Subcutaneous abdominal adipose tissue (tissue), 5 donors: ENCODE measurements around the gene PCTP.
A peak's percentile ranks its signal among the peaks of the same experiment; 100 is the strongest.

Experiments
- H3K27ac ChIP-seq: one replicate; pipeline ENCODE4 v1.7.0; 2013; ENCODE audit warnings: low read depth, mild to moderate bottlenecking, inconsistent platforms, low read length, moderate library complexity
- H3K27me3 ChIP-seq, 5 donors: one replicate each; pipeline ENCODE4 v1.7.0; 2013; ENCODE audit warnings: low read length in 5 of 5, inconsistent platforms in 1 of 5; ENCODE audit not compliant: control insufficient read depth in 5 of 5, insufficient read depth in 4 of 5
- H3K36me3 ChIP-seq, 5 donors: one replicate each; pipeline ENCODE4 v1.7.0; 2013; ENCODE audit warnings: low read length in 5 of 5; ENCODE audit not compliant: control insufficient read depth in 5 of 5, insufficient read depth in 5 of 5
- H3K4me1 ChIP-seq, 5 donors: one replicate each; pipeline ENCODE4 v1.7.0; 2013; ENCODE audit warnings: low read length in 5 of 5, mild to moderate bottlenecking in 3 of 5, moderate library complexity in 1 of 5; ENCODE audit not compliant: control insufficient read depth in 5 of 5, insufficient read depth in 5 of 5
- H3K4me3 ChIP-seq, 5 donors: one replicate each; pipeline ENCODE4 v1.7.0; 2013; ENCODE audit warnings: low read length in 5 of 5, low read depth in 1 of 5
- H3K9ac ChIP-seq, 5 donors: one replicate each; pipeline ENCODE4 v1.7.0; 2013; ENCODE audit warnings: low read length in 5 of 5, mild to moderate bottlenecking in 4 of 5, moderate library complexity in 3 of 5
- H3K9me3 ChIP-seq, 5 donors: one replicate each; pipeline ENCODE4 v1.7.0; 2013; ENCODE audit warnings: low read length in 5 of 5; ENCODE audit not compliant: control insufficient read depth in 5 of 5
- donor health status: healthy.
- donor health status: healthy.
- donor health status: healthy.
- donor health status: healthy.
- donor health status: healthy.

PCTP gene

DNA sequence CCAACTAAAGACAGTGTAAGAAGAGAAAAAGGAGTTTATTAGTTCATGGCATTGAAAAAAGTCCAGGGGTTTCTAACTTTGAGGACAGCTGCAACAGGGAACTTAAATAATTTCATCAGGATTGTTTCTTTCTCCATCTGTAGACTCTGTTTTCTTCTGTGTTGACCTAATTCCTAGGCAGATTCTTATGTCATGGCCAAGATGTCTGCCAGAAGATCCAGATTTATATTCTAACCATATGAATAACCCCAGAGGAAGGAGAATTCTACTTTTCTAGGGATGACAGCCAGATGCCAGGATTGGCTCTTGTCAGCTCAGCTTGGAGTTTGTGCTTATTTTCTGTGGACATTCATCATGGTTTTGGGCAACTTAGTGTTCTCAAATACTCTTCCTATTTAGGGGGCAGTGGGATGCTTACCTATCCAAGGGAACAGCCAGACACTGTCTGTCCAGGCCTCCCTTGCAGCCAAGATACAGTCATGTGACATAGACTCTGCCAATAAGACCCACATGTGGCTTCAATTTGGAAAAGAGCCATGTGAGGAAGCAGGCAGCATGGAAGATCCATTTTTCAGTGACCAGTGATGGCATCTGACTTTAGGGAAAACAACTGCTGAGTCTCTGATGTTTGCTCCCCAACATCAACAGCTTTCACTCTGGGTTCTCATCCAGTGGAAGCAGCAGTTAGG lies 18.2 kb downstream of the PCTP start:
- Histone ChIP-seq H3K4me1 (peaks cover 5 to 18% (median 15%) of the 10 kb centered on the region in 5 donors), H3K9ac (no peak overlapping the region), H3K4me3 (peak overlapping the region in 1 of 5 donors; percentile 15), H3K27me3 (no peaks in the 10 kb centered on the region), H3K27ac (peak overlapping the region; percentile 90), H3K36me3 (peaks cover 4 to 37% (median 31%) of the 10 kb centered on the region in 5 donors), H3K9me3 (no peaks in the 10 kb centered on the region)

DNA sequence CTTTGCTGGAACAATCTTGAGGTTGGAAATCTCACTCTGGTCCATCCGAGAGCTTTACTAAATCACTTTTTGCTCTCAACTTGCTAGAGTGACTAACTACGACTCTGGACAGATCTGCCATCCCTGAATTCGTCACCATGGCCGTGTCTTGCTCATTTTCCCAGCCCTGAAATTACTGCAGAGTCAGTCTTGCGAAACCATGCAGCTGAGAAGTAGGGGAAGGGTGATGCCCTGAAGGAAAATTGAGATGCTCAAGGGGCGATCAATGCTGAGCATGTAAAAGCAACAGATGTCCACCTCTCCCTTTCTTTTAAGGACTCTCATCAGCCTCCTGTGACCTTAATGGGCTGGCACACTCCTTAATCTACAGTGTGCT lies 18.8 kb downstream of the PCTP start:
- H3K9ac ChIP-seq: no peak overlapping the region
- H3K4me3 ChIP-seq: peak overlapping the region in 1 of 5 donors; percentile 15
- H3K4me1 ChIP-seq: peaks cover 5 to 18% (median 12%) of the 10 kb centered on the region in 5 donors
- no peaks in the 10 kb centered on the region for H3K27me3 ChIP-seq
- H3K9me3 ChIP-seq: no peaks in the 10 kb centered on the region
- H3K36me3 ChIP-seq: peaks cover 4 to 42% (median 36%) of the 10 kb centered on the region in 5 donors
- peak overlapping the region; percentile 90 for H3K27ac ChIP-seq

DNA sequence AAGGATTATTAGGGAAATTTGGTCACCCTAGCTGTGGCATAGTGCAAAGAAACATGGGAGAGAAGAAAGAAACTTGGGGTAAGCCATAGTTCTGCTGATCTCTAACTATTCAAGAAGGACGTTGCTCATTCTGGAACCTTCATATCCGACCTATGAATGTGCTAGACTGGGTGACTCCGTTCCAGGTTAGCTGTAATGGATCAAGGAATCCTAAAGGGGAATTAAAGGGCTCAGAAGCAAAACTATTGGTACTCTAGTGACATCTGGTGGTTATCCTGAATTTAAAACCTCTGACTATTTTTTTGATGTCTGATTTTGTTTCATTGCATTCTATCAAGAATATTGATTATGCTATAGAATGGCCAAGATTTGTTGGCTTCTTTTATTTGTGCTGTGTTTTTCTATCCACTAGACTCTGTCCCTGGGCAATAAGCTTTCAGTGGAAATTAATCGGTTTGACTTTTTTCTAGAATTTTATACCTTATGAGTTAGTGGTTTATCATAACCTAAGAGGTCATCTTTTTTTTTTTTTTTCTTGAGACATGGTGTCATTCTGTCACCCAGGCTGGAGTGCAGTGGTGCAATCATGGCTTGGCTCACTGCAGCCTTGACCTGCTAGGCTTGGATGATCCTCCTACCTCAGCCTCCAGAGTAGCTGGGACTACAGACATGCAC lies 19.5 kb downstream of the PCTP start:
- H3K36me3 ChIP-seq: peaks cover 5 to 49% (median 41%) of the 10 kb centered on the region in 5 donors
- H3K4me3 ChIP-seq: no peak overlapping the region
- no peaks in the 10 kb centered on the region for H3K9me3 ChIP-seq
- H3K27ac ChIP-seq: peak overlapping the region; percentile 90
- H3K9ac ChIP-seq: peak overlapping the region in 1 of 5 donors; percentile 28
- H3K4me1 ChIP-seq: peaks cover 5 to 18% (median 12%) of the 10 kb centered on the region in 5 donors
- no peaks in the 10 kb centered on the region for H3K27me3 ChIP-seq

DNA sequence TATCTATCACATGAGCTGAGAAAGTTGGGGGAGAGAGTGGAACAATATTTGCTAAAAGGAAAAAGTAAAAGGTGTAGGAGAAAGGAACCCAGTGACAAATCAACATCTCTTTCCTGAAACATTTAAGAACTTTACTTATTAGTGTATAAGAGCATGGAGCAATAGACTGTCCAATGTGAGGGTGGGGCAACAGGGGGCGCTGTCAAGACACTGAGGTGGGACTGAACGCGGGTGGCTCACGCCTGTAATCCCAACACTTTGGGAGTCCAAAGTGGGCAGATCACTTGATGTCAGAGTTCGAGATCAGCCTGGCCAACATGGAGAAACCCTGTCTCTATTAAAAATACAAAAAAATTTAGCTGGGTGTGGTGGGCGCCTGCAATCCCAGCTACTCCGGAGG lies 21.2 kb downstream of the PCTP start:
- Histone ChIP-seq H3K9ac (no peak overlapping the region), H3K9me3 (no peaks in the 10 kb centered on the region), H3K36me3 (peaks cover 17 to 66% (median 56%) of the 10 kb centered on the region in 5 donors), H3K27me3 (no peaks in the 10 kb centered on the region), H3K27ac (no peak overlapping the region), H3K4me3 (no peak overlapping the region), H3K4me1 (peaks cover 5 to 18% (median 12%) of the 10 kb centered on the region in 5 donors)

DNA sequence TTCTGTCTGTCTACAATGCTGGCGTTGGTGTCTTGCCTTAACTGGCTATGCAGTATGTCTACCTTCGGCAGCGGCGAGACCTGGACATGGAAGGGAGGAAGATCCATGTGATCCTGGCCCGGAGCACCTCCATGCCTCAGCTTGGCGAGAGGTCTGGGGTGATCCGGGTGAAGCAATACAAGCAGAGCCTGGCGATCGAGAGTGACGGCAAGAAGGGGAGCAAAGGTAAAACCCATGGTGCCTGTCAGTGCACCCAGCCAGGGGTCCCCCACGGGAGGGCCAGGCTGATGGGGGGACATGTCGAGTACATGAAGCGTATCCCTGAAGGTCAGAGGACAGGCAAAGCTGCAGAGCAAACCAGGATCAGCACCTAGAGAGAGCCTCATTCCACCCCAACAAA lies 22.8 kb downstream of the PCTP start:
- peaks cover 22 to 63% (median 54%) of the 10 kb centered on the region in 5 donors for H3K36me3 ChIP-seq
- no peak overlapping the region for H3K27ac ChIP-seq
- H3K27me3 ChIP-seq: no peaks in the 10 kb centered on the region
- no peak overlapping the region for H3K4me3 ChIP-seq
- H3K9ac ChIP-seq: no peak overlapping the region
- H3K4me1 ChIP-seq: peaks cover 5 to 17% (median 12%) of the 10 kb centered on the region in 5 donors
- no peaks in the 10 kb centered on the region for H3K9me3 ChIP-seq

DNA sequence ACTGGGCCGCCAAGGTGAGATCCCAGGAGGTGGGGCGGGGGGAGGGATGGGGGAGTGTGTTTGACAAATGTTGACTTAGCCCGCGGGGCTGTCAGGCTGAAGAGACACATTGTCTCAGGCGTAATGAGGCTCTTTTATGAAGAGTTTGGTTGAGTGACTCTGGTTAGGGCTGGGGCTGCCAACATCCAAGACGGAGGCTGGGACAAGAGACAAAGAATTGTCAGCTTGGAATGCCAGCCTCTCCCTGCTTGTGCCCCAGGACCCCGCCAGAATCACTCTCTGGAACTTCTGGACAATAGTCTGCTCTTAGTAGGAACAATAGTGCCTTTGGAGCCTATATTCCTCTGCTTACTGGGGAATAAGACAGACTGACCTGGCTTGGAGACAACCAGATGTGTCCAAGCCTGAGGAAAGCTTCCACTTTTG lies 24.0 kb downstream of the PCTP start:
- H3K9ac ChIP-seq: no peak overlapping the region
- no peak overlapping the region for H3K4me3 ChIP-seq
- peaks cover 25 to 71% (median 52%) of the 10 kb centered on the region in 5 donors for H3K36me3 ChIP-seq
- H3K9me3 ChIP-seq: no peaks in the 10 kb centered on the region
- no peak overlapping the region for H3K27ac ChIP-seq
- peaks cover 3 to 8% (median 4%) of the 10 kb centered on the region in 5 donors for H3K4me1 ChIP-seq
- H3K27me3 ChIP-seq: no peaks in the 10 kb centered on the region

DNA sequence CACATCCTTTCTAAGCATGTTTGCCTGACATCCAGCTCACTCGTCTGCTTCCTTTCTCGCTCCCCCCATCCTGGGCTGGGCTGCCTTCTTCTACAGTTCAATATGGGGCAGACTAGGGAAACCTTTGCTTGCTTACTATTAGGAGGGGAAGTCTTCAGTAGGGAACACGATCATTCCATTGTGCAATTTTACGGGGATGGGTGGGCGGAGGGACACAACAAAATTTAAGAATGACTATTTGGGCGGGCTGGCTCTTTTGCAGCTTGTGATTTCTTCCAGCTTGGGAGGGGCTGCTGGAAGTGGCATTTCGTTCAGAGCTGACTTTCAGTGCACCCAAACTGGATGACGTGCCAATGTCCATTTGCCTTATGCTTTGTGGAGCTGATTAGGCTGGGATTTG lies 25.4 kb downstream of the PCTP start:
- Histone ChIP-seq H3K36me3 (peaks cover 25 to 67% (median 49%) of the 10 kb centered on the region in 5 donors), H3K9me3 (no peaks in the 10 kb centered on the region), H3K27me3 (no peaks in the 10 kb centered on the region), H3K27ac (no peak overlapping the region), H3K4me3 (no peak overlapping the region), H3K9ac (no peak overlapping the region), H3K4me1 (peaks cover 0 to 3% (median 0%) of the 10 kb centered on the region in 5 donors)

DNA sequence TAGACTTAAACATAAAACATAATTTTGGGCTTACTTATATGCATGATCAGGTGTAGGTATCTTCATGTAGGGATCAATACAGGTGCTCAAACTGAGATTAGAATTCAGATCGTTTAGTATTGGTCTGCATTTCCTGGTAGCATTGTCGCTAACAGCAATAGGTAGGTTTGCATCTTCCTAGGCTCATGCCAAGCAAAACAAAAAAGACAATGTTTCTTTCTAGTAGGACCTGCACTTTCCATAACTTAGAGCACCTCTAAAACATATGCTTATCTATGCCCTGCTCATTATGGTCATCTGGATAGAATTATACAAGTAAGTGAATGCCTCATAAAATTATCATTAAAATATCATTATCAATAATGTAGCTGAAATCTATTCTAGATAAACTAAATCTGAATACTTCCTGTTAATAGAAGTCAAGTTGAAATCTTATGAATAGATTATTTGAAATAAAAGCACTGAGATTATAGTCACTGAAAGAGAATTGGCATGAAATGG lies 26.7 kb downstream of the PCTP start:
- H3K9me3 ChIP-seq: no peaks in the 10 kb centered on the region
- no peak overlapping the region for H3K4me3 ChIP-seq
- no peak overlapping the region for H3K27ac ChIP-seq
- H3K36me3 ChIP-seq: peaks cover 22 to 57% (median 43%) of the 10 kb centered on the region in 5 donors
- no peaks in the 10 kb centered on the region for H3K27me3 ChIP-seq
- peaks cover 0 to 3% (median 0%) of the 10 kb centered on the region in 5 donors for H3K4me1 ChIP-seq
- H3K9ac ChIP-seq: no peak overlapping the region

DNA sequence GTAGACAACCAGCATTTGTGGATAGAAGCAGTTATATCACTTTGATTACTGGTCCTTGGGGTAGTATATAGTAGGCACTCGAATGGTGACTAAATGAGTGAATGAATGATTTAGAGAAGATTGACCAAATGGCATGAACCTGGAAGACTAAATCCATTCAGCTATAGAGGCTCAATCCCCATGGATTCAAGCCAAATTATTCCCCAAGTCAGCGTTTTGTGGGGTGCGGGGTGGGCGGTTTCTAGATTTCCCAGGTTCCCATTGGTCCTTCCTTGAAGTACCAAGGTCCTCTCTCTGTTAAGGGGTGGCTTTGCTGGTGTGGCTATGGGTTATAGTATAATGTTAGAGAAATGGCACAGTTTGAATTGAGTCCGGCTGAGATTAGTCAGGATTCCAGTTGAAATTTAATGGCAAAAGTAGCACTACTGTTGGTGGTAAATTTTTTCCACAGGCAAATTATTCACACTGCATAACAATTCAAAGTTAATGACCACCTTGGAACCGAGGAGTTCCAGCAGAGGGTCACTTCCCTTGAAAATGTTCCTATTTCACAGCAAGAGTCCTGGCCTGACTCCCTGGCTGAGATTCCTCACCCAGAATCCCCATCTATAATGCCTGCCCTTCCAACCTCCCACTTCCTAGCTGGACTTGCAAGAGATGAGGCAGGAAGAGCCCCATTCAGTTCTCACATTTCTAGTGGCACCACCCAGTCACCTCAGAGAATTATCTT lies 27.7 kb downstream of the PCTP start:
- Histone ChIP-seq H3K4me3 (no peak overlapping the region), H3K36me3 (peaks cover 22 to 47% (median 34%) of the 10 kb centered on the region in 5 donors), H3K27me3 (no peaks in the 10 kb centered on the region), H3K9me3 (no peaks in the 10 kb centered on the region), H3K9ac (no peak overlapping the region), H3K27ac (no peak overlapping the region), H3K4me1 (peaks cover 0 to 7% (median 4%) of the 10 kb centered on the region in 5 donors)
